CD4-positive, alpha-beta T cell treated with Interferon gamma for 1 hour (primary cell): ENCODE results near the gene RIOX2.

Experiments used
- DNase-seq: peaks from one replicate; pipeline ENCODE4 v3.0.0-alpha.2; 2020

The RIOX2 gene

DNA sequence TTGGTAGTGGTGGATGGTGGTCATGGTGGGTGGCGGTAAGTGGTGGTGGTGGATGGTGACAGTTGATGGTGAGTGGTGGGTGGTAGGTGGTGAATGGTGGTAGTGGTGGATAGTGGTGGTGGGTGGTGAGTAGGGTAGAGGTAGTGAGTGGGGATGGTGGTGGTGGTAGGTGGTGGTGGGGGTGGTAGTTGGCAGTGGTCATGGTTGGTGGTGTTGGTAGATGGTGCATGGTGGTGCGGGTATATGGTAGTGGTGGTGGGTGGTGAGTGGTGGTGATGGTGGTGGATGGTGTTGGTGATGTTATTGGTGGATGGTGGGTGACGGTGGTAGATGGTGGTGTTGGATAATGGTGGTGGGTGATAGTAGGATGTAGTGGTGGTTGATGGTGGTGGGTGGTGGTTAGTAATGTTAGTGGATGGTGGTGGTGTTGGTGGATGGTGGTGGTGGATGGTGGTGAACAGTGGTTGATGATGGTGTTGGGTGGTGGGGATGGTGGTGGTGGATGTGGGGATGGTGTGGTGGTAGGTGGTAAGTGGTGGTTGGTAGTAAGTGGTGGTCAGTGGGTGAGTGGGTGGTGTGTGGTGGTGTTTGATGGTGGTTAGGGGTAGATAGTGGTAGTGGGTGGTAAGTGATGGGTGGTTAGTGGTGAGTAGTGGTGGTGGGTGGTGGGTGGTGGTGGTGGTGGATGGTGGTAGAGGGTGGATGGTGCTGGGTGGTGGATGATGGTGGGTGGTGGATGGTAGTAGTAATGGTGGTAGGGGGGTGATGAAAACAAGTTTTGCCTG lies 16.7 kb upstream of the RIOX2 start:
- no peak for DNase-seq

DNA sequence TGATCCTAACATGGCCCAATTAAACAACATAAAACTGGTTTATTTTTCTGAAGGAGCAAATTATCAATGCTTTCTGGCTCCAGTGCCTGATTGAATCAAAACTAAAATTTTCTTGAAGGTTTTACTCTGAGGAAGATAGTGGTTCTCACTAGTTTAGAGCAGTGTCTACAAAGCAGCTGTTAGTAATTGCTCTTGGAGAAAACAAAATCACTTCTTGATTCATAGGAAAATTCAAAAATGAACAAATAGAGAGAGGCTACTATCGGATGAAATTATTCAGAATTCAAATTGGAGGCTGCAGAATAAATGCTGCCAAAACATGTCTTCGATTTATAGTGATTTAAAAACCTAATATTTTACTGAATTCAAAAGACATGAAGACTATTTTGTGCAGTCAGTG lies 15.1 kb upstream of the RIOX2 start:
- no peak for DNase-seq

DNA sequence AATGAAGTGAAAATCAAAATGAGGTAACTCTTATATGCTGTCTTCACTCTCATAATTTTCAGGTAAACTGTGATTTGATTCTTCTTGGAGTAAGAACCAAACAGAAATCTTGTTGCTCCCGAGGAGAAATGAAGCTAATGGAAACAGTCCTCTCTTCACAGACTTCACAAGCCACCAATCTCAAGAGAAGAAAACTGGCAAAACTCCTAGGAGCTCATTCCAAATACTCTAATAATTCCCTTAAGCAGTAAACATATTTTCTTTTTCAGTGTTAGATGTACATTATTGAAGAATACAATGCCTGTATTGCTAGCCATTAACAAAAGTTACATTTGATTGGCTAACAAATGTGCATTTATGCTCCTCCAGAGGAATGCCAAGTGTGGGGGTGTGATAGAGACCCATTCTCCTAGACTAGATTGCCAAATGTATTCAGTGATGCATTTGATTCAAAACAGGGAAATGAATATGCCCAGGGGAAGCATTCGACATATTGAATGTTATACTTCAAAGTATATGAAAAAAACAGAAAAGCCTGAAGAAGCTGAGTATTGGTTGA lies 11.8 kb upstream of the RIOX2 start:
- DNase-seq, result no peak

DNA sequence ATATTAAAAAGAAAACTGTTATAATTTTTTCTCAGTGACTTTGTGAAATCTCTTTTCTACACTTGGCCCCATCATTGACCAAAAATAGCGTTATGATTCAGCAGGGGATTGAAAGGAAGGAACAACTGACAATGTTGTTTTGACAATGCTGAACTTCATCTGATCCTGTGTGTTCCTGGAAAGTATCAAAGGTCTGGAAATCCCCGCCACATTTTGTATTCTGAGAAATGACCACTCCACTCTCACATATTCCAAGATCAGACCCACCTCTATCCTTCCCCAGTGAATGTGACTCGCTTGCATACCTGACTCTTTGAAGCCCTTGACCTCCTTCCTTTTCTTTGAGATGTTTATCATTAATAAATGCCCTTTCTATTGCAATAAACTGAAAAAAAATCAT lies 9.7 kb upstream of the RIOX2 start:
- DNase-seq, result no peak

DNA sequence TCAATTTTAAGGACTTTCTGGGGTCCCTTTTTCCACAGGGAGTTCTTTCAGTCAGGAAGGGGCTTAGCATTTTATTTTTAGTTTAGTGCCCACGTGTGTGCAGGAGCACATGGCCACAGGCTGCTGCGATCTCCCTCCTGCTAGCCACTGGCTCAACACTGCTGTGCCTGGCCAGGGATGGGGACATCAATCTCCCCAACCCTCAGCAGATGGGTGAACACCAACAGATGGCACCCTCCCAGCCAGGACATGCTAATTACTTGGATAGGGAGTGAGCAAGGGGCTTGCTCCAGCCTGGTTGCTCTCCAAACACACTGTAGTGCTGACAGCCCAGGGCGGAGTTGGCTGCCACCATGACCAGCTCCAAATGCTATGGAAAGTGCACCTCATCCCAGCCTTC lies 7.4 kb upstream of the RIOX2 start:
- no peak for DNase-seq

DNA sequence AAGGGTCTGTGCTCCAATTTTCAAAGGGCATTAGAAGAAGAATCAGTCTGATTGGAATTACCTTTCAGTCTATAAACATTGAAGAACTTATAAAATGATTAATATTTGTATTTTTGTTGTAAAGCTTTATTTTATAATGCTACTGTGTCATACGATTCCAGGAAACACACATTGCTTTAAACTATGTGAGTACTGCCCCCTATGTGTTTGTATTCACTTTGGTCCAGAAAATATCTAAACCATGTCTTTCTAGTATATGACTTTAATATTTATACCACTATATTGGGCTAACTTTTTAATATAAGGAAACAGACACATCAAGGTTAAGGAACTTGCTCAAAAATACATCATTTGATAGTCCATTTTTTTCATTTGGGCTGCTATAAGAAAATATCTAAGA lies 3.2 kb upstream of the RIOX2 start:
- no peak for DNase-seq

DNA sequence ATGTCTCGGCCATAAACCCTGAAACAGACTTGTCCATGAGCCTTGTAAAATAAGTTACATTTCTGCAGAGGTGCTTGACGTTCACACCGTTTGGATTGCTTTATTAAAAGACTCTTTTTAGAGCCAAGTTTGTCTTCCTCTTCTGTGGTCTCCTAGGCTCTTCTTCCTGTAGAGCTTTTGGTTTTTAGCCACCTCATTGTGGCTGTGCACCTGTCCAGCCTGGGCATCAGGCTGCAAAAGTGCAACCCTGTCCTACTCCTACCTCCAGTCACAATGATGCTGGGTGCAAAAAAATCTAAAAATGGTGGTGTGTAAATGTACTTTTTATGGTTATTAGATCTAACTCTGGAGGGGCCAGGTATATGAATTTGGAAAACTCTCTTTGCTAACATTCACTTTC lies 2.8 kb upstream of the RIOX2 start:
- DNase-seq, result no peak

DNA sequence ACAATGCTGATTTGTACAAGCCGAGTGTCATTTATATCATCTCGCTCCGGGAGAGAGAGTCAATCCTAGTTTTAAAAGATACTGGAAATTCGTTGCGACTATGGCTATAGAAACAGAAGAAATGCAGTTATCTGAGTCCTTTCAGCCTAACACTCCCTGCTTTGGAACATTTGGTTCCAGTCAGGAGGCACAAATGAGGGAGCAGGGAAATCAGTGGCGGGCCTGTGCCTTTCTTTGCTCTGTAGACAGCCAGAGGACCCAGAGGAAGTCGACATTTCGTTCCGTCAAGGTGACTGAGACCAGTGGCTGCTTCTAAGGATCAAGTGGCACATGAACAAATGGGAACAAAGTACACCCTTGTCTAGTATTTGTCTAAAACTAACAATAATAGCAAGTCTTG lies 745 bp upstream of the RIOX2 start:
- no peak for DNase-seq

DNA sequence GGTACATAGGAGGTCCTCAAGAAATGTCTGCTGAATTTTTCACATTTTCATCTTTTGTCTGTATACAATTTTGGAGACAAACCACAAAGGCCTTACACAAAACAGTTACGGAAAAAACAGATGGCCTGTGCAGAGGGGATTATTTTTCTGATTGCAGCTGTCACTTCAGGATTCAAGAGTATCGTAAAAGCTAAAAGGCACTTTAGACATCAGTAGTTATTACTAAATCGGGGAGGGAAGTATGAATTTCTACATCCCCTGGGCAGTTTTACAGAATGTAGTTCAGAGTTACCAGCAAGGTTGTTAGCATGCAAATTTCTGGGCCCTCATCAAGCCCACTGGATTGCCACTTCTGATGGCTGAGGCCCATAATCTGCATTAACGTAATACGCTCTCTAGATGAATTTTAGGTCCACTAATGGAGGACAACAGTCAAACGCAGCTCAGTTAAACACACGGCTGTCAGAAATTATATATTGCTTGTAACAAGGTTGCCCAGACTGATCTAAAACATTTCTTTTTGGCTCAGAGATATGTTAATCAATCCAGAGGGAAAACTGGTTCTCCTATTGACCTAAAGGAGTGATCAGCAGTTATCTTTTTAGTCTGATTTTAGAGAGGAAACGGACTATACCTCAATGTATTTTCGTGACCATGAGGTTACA lies 1.1 kb downstream of the RIOX2 start:
- DNase-seq, result no peak

DNA sequence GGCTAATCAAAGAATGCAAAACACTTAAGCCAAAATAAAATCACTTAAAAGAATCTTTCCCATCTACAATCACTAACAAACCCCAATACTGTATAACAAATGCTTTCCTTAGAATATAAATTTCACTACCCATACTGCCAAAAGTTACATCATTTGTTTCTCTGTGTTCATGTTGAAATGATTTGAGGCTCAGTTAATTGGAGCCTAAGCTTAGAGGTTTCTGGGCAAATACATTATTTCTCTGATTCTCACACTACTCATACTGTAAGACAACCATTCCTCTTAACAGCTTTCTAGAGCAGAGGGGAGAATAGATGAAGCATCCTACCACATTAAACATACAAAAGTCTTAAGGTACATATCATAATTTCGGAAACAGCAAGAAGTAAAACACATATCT lies 2.1 kb downstream of the RIOX2 start:
- no peak for DNase-seq

DNA sequence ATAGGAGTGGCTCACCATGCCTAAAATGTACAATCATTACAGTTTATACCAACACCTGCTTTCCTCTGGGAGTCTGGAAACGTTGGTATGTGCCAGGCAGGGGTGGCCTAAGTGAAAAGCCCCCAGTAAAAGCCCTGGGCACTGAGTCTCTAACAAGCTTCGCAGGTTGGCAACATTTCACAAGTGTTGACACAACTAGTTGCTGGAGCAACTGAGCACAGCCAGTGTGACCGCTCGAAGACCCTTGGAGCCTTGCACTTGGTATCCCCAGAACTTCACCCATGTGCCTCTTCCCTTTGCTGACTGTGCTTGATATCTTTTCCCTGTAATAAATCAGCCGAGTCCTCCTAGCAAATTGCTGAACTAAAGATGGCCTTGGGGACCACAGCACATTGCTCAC lies 2.7 kb downstream of the RIOX2 start:
- no peak for DNase-seq

DNA sequence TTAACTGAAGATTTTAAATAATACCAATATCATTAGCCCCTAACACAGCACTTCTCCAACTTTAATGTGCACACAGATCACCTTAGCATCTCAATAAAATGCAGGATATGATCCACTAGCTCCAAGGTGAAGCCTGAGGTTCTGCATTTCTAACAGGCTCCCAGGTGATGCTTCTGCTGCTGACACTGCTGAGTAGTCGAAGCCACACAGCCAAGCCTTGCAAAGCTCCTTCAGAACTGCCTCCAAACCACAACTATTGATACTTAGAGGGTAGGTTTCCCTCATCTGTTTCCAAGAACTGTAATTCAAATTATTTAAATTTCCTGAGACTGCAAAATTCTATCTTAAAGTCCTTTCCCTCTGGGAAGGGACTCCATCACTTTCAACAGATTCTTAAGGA lies 3.9 kb downstream of the RIOX2 start:
- no peak for DNase-seq

DNA sequence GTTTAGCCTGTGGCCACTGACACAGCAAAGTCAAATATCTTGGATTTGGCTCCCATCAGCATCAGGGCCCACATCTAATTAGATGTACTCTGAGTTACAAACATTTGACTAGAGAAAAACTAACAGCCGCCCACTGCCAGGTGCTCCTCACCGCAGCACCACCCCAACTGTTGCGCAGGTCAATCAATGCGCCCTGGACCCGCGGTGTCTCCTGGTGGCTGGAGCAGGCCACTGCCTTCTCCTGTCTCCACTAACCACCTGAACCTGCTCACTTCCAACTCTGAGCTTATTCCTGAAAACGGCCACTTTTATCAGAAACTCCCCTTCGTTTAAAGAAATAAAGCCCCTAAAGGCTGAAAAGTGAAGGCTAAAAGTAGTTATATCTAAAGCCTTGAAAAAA lies 4.3 kb downstream of the RIOX2 start:
- no peak for DNase-seq

DNA sequence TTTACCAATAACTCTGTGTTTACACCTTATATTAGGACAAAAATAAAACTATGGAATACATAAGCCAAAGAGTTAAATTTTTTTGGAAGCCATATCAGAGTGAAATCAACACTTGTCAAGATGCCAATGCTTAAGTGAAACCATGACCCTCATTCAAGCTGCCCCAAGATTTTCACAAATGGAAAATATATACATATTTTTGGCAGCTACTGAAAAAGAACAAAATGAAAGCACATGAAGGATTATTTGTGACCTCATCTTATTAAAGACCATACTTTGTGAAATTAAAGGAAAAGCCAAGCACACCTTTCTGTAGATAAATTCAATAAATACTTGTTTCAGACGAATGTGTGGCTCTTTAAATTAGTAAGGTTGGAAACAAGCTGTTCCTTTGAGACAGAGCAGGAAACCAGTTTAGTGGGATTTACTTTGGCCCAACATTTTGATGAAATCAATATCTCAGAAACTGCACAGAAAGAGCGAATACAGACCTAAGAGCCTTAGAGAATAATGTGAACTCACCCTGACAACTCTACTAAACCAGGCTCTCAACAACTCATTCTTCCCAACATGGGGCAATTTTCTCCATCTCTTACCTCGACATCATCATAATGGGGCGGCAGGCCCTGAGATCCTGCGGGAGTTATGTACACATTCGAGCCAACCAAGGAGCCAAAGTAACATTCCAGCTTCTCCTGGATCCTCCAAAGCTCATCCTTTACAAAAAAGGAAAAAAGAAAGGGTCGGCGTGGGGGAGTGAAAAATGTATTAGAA lies 11.1 kb downstream of the RIOX2 start:
- DNase-seq, result no peak

DNA sequence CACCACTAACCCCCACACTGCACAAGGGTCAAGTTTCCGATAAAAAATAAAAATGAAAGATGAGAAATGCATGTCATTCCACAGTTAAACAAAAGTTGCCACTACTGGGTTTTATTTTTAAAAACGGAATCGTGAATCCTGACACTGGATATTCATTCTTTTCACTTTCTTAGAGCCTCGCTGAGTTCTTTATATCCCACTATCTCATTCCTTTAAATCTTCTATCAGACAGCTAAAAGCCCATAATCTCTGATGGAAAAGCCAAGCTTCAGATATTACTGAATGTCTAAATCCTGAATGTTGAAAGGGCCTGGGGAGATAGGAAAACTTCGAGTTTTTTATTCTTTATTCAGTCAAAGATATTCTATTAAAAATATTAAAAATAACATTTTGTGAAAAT lies 11.7 kb downstream of the RIOX2 start:
- no peak for DNase-seq

DNA sequence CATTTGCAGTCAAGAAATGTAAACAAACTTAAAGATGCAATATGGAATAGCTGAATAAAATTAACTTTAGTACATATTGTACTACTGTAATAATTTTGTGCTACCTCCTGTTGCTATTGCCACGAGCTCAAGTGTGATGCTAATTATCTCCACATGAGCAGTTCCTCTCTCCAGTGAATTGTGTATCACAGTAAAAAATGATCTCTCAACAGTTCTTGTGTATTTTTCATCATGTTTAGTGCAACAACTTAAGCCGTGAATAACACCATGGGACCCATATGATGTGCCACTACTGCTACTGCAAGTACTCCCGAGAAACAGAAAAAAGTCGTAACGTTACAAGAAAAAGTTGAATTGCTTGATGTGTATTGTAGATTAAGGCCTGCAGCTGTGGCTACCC lies 12.4 kb downstream of the RIOX2 start:
- DNase-seq, result no peak

DNA sequence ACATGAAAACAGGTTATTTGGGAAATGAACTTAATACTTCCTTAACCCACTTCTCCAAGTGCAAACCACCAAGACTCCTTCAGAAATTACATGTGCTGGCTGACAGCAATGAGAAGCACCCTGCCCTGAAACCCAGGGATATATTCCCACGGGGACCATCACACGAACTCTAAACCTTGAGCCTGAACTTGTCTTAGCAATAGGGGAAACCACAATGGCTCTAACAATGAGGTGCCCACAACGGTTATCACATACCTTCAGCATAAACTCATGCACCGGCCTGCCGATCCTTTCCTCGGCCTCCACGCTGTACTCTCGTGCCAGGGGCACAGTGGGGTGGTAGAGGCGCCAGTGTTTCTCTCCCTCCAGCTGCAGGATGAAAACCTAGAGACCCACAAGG lies 13.4 kb downstream of the RIOX2 start:
- no peak for DNase-seq

DNA sequence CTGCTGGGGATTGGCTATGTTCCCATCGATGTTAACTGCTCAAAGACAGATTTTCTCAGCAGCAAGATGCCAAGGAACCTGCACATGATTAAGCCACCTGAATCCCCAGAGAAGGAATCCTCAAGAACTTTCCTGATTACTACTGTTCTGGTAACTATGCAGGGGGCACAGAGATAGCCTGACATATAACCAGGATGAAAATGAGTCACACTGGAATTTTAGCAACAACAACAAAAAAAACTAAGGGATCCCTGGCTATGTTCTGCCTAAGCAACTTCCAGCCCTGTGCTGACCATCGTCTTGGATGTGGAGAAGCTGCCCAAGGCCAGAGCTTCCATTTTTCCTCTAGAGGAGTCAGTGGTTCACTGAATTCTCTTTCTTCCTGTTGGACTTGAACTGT lies 13.8 kb downstream of the RIOX2 start:
- DNase-seq, result no peak

DNA sequence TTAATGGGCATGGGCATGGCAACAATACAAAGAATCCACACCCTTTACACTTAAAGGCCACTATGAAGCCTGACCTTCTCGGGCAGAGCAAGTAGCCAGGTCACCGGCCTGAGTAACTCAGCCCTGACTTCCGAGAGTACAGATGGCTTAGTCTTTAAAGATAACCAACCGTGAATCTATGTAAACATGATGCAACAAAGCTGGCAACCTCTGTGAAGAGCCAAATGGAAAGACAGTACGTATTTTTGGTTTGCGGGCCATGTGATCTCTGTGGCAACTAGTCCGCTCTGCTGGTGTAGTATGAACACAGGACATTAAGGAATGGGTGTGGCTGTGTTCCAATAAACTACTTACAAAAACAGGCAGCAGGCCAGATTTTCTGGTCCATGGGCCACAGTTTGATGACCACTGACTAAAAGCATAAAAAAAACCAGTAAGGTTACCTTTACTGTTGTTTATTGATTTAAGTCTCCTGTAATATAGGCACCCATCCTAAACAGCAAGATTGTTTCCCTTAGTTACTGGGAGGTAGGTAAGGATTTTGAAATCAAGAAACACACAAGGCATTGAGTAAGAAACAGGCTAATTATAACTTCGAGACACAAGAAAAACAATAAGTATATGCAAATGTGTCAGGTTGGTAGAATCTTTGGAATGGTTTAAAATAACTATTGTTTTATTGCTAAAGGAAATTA lies 14.5 kb downstream of the RIOX2 start:
- peak; percentile 5 for DNase-seq

DNA sequence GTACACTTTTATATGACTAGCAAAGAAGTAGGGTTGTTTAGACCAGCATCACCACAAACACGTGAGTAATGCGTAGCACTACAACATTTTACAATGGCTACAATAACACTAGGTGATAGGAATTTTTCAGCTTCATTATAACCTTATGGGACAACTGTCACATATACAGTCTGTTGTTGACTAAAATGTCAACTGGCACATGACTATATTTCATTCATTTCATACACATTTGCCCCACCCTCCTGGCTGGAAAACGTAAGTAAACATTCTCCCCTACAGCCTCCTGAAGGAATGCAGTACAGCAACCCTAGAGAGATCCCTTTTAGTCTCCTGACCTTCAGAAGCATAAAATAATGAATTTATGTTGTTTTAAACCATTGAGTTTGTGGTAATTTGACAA lies 16.2 kb downstream of the RIOX2 start:
- no peak for DNase-seq

DNA sequence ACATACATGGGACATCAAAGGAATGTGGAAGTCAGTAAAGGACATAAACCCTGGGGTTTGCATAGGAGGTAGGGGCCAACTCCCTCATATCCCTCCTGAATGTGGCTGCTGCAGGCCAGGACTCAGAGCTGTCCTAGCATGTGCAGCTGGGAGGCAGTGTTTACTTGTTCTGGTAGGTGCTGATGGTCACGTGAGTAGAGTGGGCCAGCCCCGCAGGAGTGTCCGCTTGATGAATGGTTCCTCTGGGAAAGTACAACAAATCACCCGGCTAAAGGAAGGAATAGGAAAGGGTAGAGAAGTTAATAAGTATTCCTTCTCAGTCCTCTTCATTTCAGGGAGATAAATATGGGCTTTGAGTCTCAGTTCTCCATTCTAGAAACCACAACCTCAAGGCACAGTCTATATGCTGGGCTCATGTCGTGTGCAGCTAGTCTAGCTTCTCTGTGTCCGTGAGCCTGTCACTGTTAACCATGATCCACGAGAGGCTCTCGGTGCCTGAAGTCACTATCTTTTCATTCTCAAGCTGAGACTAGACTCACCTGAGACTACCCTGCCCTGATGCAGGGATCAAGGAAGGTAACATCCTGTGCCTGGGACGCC lies 17.9 kb downstream of the RIOX2 start:
- DNase-seq, result no peak

DNA sequence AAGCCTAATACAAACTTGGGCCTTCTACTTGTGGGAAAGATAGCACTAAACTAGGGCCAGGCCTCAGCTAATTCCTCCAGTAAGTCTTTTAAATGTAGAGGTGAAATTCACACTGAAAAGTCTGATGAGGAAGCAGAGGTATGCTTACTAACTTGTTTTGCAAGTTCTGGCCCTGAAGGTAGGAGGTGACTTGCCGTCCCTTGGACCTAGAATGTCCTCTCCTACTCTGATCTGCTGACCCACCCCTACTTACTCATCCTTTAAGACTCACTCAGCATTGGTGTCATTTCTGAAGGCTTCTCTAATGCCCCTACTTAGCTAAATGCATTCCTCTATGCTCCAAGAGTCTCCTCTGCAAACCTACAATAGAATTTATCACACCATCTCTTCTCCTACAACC lies 19.4 kb downstream of the RIOX2 start:
- no peak for DNase-seq

DNA sequence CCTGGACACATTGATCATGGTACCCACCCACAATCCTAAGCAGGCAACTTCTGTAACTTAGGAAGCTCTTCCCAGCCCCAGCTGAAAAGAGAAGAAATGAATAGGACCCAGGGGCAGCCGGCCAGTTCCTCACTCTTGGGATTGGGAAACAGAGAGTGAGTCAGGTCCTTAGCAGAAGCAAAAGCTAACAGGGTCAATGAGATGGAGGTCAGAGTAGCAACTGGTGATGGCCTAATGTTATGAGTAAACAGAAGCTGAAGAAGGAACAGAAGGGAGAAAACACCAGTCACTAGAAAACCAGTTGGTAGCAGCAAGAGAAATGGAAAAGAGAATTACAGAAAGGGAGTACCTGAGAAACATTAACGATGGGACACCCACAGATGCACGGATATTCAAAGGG lies 20.0 kb downstream of the RIOX2 start:
- peak; percentile 32 for DNase-seq
